GM12892 (cell line): ENCODE data around the gene VMP1.

ENCODE experiments used
- POLR2A ChIP-seq: IDR thresholded peaks from 2 replicates; pipeline ENCODE4 v1.6.1; 2011; ENCODE audit warnings: low read depth, low read length, control low read depth
- POLR2AphosphoS5 ChIP-seq: IDR thresholded peaks from 2 replicates; pipeline ENCODE4 v1.6.1; 2011; ENCODE audit warnings: low read depth, low read length, control low read depth
- TAF1 ChIP-seq: IDR thresholded peaks from 2 replicates; pipeline ENCODE4 v1.6.1; 2011; ENCODE audit warnings: low read depth, mild to moderate bottlenecking, control low read depth, low read length, borderline replicate concordance

GRCh38 chr17:59825533-59826322 is 118.3 kb downstream of the VMP1 start:
- no peak for TF ChIP-seq POLR2AphosphoS5
- no peak for TF ChIP-seq TAF1
- no peak for TF ChIP-seq POLR2A
